GM23338 (cell line): ENCODE results near the gene NEIL3.

Experiments used
- CREB1 ChIP-seq: fragments of 250-450 bp; sonication (Bioruptor Pico); IDR thresholded peaks from 2 replicates; pipeline ENCODE4 v1.5.0; 2020; ENCODE audit warnings: low read depth, mild to moderate bottlenecking, moderate library complexity
- CTCF ChIP-seq, 2 experiments: fragments of 200-600 bp in 1 of 2; sonication (generic) in 1 of 2; conservative IDR thresholded peaks; 2 replicates each; pipeline versions ENCODE4 v1.5.1 to v1.6.1; 2016 to 2017; ENCODE audit warnings: antibody characterized with exemption in 2 of 2, low read depth in 2 of 2, mild to moderate bottlenecking in 2 of 2, moderate library complexity in 1 of 2
- ETS1 ChIP-seq: IDR thresholded peaks from 2 replicates; pipeline ENCODE4 v1.6.1; 2016; ENCODE audit warnings: antibody characterized with exemption
- EZH2 ChIP-seq: fragments of 200-600 bp; sonication (generic); IDR thresholded peaks from one replicate; pipeline ENCODE4 v1.8.0; 2017; ENCODE audit warnings: antibody characterized with exemption, mild to moderate bottlenecking, low read depth; ENCODE audit not compliant: unreplicated experiment
- EZH2phosphoT487 ChIP-seq: fragments of 200-600 bp; sonication (generic); IDR thresholded peaks from one replicate; pipeline ENCODE4 v1.8.1; 2018; ENCODE audit warnings: antibody characterized with exemption; ENCODE audit not compliant: unreplicated experiment
- NANOG ChIP-seq: IDR thresholded peaks from 2 replicates; pipeline ENCODE4 v1.6.1; 2016; ENCODE audit warnings: antibody characterized with exemption, borderline replicate concordance
- POLR2AphosphoS5 ChIP-seq: IDR thresholded peaks from 2 replicates; pipeline ENCODE4 v1.6.1; 2016; ENCODE audit warnings: antibody characterized with exemption, low read depth
- REST ChIP-seq: IDR thresholded peaks from one replicate; pipeline ENCODE4 v1.6.1; 2018; ENCODE audit warnings: antibody characterized with exemption; ENCODE audit not compliant: unreplicated experiment
- STAT1 ChIP-seq: IDR thresholded peaks from one replicate; pipeline ENCODE4 v1.6.1; 2016; ENCODE audit warnings: antibody characterized with exemption; ENCODE audit not compliant: unreplicated experiment
- ZNF114 ChIP-seq: fragments of 250-450 bp; sonication (Bioruptor Pico); IDR thresholded peaks from 2 replicates; pipeline ENCODE4 v1.5.0; 2020; ENCODE audit warnings: mild to moderate bottlenecking, moderate library complexity
- ZNF331 ChIP-seq: fragments of 250-450 bp; sonication (Bioruptor Pico); IDR thresholded peaks from 2 replicates; pipeline ENCODE4 v1.5.0; 2020; ENCODE audit warnings: low read depth, mild to moderate bottlenecking, moderate library complexity

GRCh38 chr4:177266506-177266905 lies 43.2 kb upstream of the NEIL3 start:
- TF ChIP-seq ZNF331 (no peak), EZH2 (no peak), ZNF114 (no peak), REST (no peak), CREB1 (no peak), CTCF (conservative IDR thresholded peaks at IDR 0.05; ENCODE audit: low read depth in 2 of 2) (no peak), NANOG (no peak), STAT1 (no peak), POLR2AphosphoS5 (no peak), ETS1 (no peak), EZH2phosphoT487 (no peak)
